GM19025 (cell line): ENCODE measurements around the gene PRRG4.
"Not testable (repeated sequence)": the region's sequence is repeated elsewhere in the genome, so short reads cannot be mapped to it uniquely, and the experiment has no call there.

Source experiments
- ATAC-seq: cut with Tn5 transposase; IDR thresholded peaks from one replicate; pipeline ENCODE4 v1.9.1; 2021; ENCODE audit warnings: mild to moderate bottlenecking, low read depth, moderate library complexity; ENCODE audit not compliant: unreplicated experiment

The PRRG4 gene

DNA sequence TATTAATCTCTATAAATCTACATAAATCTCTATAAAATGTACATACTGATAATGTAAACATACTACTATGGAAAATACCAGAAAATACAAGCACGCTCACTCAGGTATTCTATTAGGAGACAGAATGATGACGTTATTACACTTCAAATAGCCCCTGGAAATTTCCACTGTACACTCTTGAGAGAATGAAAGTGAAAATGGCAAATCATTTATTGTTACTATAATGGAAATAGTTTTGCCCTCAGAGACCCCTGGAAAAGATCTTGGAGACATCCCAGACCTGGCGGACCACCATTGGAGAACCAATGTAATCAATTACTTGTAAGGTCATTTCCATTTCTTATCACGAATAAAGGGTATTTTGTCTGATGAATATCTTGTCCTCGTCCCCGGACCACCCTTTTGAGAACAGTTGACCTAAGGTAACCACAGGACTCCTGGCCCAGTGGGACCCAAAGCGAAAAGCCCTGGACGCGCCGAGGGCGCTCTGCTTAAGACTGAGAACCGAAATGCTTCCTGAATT is 509 bp upstream of the PRRG4 start:
- ATAC-seq: peak; percentile 34

DNA sequence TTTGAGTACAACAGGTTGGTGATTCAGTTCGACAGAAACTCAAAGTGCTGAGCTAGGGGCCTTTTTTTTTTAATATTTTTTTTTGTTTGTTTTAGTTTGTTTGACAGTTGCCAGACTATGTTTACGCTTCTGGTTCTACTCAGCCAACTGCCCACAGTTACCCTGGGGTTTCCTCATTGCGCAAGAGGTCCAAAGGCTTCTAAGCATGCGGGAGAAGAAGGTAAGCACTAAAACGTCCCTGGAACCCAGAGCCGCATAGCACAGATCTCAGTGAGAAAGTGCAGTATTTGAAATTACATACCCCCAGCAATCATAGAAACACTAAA is 649 bp downstream of the PRRG4 start:
- ATAC-seq: no peak

DNA sequence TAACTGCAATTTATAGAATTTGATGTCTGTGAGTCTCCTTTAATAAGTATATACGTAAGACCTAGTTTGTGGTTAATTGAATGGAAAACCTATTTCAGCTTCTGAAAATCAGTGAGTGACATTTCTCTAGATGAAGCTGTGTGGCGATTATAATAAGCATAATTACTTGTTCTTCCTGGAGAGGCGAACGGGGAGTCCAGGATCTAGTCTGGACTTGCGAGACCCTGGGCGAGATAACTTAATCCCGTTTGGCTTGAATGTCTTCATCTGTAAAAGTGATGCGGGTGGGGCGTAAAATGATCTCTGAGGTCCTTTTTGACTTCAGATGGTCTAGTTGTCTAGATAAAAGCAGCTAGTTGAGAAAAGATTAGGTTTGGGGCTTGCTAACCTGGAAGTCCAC is 1.1 kb downstream of the PRRG4 start:
- no peak for ATAC-seq

DNA sequence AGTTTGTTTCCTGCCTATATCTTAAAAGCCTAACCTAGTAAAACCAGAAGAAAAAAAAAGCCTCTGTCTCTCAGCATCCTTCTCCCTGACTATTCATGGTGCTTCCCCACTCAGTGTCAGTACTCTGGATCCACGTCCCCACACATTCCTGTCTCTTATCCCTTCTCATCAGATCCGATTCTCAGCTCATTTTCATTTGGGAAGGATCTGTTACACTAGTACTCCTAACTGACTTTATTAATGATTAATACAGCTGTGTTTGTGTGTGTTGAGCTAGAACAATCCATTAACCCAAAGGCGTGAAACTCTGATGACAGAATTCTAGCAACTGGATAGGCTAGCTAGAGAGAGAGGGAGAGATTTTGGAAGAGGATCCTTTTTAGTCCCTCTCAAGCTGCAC is 1.5 kb downstream of the PRRG4 start:
- ATAC-seq: no peak

DNA sequence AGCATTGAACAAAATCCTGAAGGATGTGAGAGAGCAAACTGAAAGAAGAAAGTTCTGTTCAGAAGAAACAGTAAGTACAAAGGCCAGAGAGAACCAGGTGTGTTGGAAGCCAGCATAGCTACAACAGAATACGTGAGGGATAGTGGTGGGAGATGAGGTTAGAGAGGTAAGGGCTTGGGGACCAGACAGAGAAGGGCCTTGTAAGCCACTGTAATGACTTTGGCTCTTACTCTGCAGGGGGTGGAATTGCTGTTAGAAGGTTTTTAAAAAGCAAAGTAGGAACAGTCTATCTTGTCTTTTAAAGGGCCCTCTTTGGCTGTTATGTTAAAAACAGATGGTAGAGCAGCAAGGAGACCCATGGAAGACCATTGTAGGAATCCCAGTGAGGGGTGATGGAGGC is 4.2 kb downstream of the PRRG4 start:
- no peak for ATAC-seq

DNA sequence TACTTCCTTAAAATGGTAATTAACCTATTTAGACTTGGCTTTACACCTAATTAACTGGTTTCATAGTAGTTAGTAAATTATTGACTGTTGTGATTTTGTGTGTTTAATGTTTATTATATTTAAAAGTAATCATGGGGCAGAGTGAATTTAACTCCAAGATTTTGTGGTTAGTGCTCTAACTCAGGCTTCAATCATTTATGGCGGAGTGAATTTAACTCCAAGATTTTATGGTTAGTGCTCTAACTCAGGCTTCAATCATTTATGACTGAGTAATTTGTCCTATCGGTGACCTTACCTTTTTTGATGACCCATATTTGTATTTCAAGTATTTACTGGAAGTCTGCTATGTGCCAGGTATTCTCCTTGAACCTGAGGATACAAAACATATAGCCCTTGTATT is 7.2 kb downstream of the PRRG4 start:
- no peak for ATAC-seq

DNA sequence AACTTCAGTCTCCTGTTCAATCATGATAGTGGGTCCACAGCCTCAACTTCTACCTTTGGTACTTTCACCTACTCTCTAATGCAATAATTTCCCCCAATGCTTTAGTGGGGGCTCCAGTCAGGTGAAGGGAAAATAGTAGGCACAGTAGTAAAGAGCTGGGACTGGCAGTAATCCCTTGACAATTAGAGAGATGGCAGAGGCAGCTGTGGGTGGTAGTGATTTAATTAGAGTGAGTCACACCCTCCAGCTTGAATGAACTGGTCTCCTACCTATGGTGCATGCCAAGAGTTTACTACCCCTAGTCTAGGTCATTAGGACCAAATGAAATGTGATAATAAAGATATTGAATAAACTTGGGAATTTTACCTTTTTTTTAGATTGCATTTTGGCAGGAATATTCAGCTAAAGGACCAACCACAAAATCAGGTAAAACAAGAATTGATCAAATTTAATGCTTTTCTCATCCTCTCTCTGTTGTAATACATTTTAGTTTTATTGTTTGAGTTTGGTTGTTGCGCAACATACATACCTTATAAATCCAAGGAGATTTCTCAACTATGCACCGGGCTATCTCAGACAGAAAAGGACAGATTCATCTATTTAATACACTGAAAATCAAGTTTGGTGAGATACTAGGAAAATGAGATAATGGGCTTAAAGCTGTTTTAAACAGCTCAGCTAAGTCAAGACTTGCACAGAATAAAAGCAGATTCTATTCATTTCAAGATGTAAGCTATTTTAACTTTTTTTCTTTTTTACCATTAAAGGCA is 9.0 kb downstream of the PRRG4 start:
- ATAC-seq: no peak

DNA sequence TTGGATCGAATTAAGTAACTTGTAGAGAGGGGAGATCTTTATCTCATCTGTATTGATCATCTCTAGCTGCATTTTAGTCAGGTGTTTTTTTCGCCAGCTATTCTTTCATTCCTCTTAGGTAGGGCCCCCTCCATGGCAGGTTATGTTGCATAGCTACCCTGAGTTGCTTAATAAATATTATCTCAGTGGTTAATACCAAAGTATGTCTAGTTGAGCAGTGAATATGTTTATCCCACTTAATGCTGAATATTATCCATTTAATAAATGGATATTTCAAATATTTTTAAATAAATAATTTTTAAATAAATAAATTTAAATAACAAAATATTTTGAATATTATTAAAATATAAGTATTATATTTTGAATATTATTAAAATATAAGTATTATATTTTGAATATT is 9.6 kb downstream of the PRRG4 start:
- no peak for ATAC-seq

DNA sequence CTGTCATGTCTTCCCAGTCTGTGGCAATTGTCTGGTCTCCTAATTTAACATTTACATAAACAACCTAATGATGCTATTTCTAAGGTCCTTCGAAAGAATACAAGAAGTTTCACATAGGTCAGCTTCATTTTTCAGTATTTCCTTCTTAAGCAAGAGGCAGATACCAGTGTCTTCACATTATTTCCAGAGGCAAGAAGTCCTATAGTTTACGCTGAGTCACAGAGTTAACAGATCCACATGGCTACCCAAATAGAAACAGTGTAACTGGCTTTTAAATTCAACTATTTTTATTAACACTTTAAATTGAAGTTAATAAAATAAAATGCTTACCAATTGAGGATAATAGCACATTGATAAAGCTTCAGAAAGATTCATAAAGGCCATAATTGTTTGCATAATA is 10.9 kb downstream of the PRRG4 start:
- no peak for ATAC-seq

DNA sequence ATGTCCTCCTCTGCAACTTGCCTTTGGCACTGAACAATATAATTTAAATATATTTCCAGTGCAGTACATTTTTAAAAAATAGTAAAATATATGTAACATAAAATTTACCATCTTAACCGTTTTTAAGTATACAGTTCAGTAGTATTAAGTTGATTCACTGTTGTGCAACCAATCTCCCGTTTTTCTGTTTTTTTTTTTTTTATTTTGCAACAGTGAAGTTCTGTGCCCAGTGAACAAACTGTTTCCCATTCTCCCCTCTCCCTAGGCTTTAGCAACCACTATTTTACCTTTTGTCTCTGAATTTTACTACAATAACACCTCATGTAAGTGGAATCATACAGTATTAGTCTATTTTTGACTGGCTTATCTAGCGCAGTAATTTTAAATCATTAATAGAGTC is 13.8 kb downstream of the PRRG4 start:
- ATAC-seq: no peak

DNA sequence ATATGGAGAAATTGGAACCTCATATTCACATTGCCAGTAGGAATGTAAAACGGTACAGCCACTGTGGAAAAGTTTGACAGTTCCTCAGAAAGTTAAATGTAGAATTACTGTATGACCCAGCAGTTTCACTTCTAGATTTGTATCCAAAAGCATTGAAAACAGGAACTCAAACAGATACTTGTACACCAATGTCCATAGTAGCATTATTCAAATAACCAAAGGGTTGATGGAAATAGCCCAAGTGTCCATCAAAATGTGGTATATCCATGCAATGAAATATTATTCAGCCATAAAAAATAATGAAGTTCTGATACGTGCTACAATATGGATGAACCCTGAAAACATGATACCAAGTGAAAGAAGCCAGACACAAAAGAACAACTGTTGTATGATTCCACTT is 17.8 kb downstream of the PRRG4 start:
- ATAC-seq: no peak

DNA sequence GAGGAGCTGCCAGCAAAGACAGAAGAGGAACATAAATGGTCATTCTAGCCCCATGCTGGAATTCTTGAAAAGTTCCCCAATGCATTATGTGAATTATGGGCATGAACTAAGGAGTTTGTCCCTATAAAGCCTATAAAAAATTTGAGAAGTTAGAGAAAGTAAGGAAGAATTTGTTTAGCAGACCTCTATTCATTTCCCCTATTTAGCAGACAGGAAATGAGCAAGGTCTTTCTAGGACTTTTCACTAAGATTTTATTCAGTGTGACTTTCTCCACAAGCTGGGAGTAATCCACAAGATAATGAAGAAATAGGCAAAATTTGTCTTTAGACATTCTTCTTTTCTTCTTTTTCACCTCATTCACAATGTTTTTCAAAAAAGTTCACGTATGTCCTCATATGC is 20.0 kb downstream of the PRRG4 start:
- ATAC-seq: no peak

DNA sequence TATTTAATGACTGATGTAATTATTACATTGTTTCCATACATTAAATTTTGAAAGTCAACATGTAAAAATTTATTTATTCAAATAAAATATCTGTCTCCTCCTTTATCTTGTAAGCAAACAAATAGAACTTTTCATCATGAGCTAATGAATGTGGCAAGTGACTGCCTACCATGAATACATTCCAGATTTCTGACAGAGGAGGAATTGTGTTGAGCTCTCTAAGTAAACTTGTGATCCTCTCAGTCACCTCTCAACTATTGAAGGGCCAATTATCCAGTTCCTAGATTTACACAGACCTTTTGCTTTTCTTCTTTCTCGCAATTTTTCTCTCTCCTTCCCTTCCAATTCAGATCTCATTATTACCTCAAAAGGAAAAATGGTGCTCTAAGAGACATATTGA is 21.5 kb downstream of the PRRG4 start:
- no peak for ATAC-seq

DNA sequence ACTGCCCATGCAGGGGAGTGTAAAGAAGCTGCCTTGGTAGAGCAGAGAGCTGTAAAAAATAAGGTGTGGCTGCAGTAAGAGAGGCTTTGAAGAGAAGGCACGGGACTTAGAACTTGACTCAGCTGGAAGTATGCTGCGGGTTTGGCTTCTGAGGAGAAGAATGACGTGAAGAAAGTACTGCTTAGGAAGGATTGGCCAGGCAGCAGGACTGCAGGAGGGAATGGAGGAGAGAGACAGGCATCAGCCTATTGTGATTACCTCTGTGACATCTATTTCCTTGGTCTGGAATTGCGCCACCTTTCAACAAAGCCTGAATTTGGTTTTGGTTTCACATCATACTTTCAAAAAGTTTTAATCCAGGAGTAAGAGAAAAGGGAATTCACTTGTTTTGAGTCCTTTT is 22.5 kb downstream of the PRRG4 start:
- ATAC-seq: no peak

DNA sequence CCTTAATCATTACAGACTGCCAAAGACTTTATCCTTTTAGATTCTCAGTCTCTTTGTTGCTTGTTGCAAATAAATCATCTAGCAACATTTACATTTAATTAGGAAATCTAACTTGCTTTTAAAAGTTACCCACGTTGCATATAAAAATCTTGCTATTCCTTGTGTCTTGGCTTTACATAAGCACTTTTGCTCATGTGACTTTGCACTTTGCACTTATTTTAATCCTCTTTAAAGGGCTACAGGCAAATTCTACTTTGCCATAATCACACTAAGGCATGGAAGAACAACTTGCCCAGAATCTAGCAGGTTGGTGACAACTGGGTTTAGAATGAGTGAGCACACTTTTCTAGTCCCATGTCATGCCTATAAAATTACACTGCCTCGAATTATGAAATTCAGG is 25.9 kb downstream of the PRRG4 start:
- ATAC-seq: no peak

DNA sequence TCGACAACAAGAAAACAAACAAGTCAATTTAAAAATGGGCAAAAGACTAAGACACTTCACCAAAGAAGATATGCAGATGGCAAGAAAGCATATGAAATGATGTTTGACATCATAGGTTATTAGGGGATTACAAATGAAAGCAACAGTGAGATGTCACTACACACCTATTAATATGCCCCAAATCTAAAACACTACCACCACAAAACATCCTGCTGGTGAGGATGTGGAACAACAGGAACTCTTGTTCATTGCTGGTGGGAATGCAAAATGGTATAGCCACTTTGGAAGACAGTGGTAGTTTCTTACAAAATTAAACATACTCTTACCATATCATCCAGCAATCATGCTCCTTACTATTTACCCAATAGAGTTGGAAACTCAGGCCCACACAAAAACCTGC is 29.0 kb downstream of the PRRG4 start:
- no peak for ATAC-seq

DNA sequence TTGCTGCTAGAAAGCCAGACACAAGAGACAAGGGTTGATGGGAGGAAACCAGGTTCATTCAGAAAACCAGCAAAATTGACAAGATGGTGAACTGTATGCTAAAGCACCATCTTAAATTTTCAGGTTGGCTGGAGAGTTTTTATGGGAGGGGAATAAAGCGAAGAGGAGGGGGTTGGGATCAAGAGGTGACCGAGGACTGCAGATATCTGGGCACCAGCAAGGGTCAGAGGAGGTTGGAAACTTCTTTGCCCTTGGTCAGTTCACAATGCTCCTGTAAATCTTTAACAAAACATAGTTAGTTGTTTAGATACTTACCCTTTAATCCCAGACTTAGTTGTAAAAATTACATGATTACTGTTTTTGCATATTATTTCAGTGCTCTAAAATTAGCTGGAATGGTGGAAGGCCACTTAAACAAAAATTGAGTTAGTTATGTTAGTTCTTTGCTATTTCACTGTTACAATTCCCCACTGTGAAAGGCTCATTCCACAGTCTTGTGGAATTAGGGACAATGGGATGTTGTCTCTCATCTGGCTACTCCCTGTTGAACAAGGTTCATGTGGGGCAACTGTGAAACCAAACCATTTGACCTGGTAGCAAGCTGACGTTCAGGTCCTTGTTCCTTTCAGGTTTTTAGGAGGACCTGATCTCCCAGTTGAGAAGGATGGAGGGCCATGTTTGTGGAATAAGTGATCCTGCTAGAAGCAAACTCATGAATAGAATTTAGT is 32.3 kb downstream of the PRRG4 start:
- no peak for ATAC-seq

DNA sequence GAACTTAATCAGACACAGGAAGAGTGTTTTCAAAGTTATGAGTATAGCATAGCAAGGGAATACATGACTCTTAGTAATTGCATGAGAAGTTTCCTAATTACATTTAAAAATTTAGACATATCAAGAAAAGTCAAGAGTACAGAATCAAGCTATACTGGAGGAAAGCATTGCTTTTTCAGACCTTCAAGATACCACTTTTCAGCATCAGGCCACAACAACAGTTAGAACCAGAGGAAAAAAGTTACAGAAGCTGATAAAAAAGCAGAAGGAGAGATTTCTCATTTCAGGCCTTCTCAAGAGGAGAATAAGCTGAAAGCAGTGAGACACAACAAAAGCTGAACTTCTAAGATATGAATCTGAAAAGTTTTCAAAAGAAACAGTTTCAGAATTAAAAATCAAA is 34.8 kb downstream of the PRRG4 start:
- no peak for ATAC-seq

DNA sequence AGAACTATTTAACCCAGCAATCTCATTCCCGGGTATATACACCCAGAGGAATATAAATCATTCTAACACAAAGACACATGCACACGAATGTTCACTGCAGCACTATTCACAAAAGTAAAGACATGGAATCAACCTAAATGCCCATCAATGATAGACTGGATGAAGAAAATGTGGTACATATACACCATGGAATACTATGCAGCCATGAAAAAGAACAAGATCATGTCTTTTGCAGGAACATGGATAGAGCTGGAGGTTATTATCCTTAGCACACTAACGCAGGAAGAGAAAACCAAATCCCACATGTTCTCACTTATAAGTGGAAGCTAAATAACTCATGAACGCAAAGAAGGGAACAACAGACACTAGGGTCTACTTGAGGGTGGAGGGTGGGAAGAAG is 39.0 kb downstream of the PRRG4 start:
- not testable (repeated sequence) for ATAC-seq

DNA sequence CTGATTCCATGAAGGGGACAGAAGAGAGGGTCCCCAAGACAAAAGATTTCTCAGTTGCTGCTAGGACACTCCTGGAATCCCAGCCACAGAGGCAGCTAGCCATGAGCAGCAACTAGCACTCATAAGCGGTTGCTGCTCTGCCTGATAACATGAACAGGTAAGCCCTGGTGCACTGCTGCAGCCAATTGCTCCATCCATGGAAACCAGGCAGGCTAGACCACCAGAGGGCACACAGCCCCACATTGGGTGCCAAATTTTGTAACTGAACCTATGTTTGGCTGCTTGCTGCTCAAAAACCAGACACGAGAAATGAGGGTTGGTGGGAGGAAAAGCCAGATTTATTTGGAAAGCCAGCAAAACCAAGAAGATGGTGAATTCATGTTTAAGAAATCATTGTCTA is 40.9 kb downstream of the PRRG4 start:
- no peak for ATAC-seq

DNA sequence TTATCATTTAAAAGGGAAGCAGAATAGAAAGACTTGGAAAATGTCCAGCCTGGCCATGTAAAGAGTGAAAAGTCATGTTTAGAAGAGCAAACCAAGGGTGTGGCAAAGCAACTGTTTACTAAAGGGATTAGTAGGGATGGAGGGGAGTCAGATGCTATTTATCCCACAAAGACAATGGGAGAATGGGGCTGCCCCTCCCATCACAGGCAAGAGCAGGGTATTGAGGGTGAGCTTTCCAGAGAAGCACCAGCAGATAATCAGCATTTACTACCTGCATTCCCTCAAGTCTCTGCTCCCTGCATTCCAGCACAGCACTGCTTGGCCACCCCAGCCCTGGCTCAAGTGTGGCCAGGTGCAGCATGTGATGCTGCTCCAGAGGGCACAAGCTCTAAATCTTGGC is 44.4 kb downstream of the PRRG4 start:
- ATAC-seq: no peak

DNA sequence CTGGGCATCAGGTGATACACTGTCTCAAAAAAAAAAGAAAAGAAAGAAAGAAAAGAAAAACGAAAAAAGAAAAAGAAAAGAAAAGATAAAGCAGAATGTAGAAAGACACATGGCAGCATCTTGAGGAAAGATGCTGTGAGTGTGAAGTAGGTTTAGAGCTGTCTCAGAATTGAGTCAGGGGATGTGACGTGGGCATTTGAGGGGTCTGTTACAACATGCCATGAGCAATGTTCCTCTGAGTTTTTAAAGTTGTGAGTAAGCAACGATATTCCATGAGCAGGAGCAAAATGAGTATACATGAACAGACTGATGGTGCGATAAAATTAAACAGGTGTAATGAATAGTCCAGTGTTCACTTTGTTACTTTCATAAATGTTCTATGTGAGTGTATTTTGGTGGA is 51.6 kb downstream of the PRRG4 start:
- ATAC-seq: no peak
